Occipital lobe (tissue), 2 donors: Measurements from ENCODE around the gene FRMD5. TPM values are rescaled to one million over a fixed set of nuclear protein-coding genes. Genes with fewer than 3 reads are reported as not detected.

Source experiments
- DNase-seq: peaks from one replicate; lab custom pipeline; 2025; lab: John Stamatoyannopoulos, UW
- total RNA-seq: library from RNA; depleted of rRNA; stranded (reverse); fragments of >200 nt; gene quantifications from one replicate; pipeline ENCODE4 v1.2.3, GENCODE V29; 2014

Gene FRMD5
- total RNA-seq, 1 donor from 2014 or later: 29.2 TPM

DNA sequence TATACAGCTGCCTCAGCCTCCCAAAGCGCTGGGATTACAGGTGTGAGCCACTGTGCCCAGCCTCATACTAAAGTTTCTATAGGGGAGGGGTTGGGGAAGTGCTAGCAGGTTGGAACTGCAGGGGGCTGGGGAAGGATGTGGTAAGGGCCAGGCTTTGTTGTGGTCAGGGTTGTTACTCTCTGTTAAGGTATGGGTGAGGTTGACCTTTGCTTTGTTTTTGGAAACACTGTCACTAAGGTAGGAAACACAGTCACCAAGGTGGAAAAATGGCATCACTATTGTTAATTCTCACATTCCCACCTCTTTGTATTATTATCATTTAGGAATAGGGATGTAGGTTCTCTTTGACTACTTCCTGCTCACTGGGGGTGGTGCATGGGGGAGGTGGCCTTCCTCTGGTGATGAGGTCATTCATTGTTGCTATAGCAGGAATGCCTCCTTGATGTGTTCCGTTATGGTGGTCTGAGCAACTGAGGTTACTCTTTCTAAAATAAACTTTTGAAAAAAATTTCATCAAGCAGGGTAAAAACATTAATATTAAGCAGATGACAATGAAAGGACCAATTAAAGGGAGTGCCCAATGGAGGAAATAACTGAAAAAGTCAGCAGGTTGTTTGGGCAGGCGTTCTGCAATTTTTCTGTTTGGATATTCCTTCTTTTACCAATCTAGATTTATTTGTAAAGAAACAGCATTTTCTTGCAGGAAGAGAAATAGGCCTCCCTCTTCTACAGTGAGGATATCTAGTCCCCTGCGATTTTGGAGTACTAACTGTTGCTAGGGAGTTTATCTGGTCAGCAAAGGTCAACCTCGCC lies 217.8 kb downstream of the FRMD5 start:
- no peak for DNase-seq

DNA sequence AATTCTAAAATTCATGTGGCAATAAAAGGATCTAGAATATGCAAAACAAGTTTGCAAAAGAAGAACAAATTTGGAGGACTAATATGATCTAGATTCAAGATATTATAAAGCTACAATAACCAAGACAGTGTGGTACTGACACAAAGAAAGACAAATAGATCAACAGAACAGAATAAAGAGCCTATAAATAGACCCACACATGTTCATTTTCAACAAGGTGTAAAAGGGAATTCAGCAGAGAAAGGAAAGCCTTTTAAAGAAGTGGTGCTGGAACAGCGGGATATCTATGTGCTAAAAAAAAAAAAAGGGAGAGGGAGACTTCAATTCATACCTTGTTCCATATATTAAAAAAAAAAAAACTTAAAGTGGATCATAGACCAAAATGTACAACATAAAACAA lies 219.3 kb downstream of the FRMD5 start:
- DNase-seq: no peak

DNA sequence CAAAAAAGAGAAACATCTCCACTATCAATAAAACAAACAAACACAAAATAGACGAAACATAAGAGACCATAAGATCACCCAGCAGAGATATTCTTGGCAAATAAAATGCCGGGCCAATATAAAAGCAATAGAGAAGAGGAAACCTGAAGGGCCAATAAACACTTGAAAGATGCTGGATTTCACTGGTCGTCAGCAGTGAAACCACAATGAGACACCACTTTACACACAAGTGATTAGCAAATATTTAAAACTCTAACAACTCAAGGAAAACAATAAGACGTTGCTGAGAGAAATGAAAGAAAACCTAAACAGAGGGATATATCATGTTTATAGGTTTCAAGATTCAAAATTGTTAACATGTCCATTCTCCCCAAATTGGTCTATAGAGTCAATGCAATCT lies 219.7 kb downstream of the FRMD5 start:
- DNase-seq: no peak

DNA sequence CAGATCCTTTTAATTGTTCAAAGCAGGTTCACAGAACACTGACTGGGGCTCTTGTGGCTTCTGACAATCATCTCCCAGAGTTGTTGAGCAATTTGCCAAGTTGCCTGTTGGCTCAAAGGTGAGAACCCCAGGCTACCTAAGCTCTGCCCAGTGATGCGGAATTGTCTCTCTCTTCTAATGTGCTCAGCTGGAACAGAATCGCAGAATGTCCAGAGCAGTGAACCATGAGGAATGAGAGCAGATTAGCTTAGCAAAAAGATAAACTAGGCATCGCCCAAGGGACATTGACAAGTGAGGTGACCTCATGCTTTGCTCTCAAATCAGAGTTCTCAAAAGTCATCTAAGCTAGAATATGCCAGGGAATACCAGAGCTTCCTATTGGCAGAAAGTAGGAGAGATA lies 220.2 kb downstream of the FRMD5 start:
- DNase-seq: no peak

DNA sequence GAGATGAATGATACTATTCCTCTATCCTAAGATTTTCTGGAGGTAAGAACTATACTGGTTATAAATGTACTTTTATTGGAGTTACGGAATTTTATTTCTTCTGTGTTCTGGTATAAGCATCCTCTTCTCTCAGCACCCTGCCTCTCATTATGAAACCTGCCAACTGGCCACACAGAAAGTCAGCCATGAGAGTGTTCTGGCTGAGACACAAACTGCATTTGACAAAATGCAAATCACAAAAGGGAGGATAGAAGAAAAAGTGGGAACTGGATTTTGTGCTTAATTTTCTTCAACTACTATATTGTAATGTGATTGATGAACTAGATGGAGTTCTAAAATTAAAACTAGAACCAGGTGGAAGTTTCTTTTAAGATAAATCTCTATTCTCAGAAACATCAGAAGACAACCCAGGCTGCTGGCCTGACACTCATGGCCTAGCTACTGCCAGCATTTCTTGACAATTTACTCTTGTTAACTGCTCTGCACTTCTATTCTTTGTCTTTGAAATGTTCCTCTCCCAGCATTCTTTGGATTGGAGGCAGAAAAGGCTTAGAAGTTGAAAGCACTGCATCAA lies 225.2 kb downstream of the FRMD5 start:
- no peak for DNase-seq

DNA sequence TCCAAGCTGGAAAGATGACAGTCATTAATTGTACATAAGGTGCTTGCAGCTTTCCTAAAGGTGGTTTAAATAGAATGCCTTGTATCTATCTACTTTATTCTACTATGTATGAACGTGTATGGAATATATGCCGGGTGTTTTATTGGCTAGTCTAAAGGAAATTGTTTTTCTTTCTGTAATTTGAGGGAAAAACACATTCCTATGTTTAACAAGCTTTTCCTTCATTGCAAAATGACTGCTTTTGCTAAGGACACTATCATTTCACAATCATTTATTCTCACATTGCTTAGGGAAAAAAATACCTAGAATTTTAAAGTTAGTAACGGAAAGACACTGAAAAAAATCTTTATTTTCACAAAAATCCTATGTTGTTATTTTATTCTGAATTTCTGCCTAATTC lies 226.5 kb downstream of the FRMD5 start:
- no peak for DNase-seq

DNA sequence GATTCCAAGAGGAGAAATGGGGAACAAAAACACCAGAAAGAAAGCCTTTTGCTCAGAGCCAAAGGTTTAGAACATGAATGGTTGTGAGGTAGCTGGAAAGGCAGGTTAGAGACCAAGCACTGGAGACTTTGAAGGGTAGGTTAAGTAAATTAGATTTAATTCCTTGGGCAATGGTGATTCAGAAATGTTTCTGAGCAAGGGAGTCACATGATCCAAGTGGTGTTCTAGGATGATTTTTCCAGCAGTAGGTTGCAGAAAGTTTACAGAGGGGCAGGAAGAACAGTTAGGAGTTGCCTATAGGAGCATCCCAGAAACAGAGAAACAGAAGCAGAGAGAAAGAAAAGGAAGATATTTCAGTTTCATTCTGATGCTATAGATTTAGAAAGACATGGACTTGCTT lies 228.4 kb downstream of the FRMD5 start:
- no peak for DNase-seq

DNA sequence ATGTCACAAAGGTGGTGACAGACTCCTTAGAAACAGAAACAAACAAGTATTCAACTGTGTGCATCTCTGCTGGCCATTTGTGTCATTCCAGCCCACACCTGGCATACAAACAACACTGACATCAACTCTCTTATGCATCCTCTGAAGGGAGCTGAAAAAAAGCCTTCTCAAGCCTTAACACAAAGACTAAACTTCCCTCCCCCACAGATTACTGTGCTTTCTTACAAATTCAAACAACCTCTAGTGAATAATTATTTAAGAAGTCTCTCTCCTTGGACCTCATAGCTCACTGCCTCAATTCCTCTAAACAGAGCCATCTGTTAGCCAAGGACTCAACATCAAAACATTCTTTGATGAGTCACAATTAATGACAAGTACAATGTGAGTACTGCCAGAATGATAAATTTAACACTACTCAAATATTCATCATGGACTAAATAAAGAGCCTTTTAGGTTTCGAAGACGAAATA lies 236.2 kb downstream of the FRMD5 start:
- DNase-seq: no peak

DNA sequence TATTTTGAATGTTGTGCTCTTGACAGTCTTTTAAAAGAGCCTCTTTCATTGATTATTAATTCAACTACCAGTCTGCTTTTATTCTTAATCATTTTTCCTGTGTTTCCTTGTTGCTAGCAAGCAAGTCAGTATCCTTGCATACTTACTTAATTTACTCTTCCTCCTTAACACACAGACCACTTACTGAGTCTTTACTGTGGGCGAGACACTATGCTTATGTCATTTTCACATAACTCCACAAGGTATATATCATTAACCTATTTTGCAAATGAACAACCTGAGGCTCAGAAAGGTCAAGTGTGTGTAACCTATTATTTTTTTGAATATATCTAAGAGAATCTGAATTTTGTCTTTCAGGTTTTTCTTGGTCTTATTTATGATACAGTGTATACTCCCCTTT lies 237.3 kb downstream of the FRMD5 start:
- no peak for DNase-seq

DNA sequence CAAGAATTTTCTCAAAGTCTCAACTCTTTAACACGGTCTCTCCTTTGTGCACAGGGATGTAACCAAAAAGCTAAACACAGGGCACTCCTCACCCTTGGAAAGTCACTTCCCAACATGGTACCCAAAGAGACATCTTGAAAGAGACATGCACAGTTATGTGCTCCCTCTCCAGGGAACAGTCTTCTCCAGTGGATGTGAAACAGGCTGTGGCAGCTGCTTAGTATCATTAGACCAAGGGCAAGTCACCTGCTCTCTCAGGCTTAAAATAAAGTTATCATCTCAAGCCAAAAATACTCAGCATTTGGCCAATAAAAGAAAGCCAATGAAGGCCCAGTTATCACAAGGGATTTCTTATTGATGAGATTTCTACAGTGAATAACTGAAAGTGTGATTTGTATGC lies 239.9 kb downstream of the FRMD5 start:
- DNase-seq: no peak

DNA sequence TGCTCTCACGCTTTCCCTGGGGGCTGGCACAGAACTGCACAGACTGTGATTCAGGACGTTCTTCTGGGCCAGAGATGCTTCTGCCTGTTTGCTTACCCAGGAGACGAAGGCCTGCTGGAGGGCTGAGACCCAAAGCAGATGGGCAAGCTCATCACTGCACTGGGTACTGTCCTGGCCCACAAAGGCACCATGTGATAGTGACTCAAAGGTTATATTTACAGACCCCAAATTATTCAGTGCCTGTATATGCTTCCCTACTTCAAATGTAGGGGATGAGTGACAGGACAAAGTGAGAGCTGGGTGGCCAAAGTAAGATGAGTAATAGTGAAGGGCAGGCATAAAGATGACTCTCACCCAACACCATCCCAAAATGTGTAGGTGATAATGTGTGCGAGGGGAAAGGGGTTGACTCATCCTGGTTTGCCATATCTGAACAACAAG lies 240.9 kb downstream of the FRMD5 start:
- peak; percentile 57 for DNase-seq

DNA sequence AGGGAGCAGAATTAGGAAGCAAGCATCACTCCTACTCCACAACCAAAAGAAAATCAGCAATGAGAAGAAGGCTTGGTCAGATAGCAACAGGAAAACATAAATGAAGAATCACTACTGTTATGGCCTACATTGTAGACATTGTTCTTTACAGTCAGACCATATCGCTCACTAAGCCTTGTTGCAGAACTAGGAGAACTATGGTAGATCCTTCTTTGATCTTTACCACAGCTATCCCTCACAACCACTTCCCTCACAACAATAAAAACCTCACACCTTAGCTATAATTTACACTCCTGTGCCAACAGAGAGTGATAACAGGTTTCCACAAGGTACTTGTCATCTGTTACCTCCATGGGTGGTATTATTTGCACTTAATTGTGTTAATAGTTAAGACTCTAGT lies 241.7 kb downstream of the FRMD5 start:
- DNase-seq: no peak

DNA sequence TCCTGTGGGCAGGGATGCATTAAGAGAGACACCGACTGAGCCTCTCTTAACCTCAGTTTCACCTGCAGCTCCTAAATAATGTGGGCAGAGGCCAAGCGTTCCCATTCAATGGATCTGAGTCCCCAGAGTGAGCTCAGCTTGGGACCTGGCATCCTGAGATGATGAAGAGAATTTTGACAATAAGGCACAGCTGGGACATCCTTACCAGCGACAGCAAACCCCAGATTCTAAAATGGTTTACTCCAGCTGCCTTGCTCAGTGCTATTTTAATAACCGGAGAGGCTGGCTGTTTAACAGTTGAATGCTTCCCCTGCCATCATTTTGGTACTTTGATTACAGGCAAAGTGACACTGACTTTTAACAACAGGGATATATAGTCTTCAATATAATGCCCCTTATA lies 244.5 kb downstream of the FRMD5 start:
- DNase-seq: no peak

DNA sequence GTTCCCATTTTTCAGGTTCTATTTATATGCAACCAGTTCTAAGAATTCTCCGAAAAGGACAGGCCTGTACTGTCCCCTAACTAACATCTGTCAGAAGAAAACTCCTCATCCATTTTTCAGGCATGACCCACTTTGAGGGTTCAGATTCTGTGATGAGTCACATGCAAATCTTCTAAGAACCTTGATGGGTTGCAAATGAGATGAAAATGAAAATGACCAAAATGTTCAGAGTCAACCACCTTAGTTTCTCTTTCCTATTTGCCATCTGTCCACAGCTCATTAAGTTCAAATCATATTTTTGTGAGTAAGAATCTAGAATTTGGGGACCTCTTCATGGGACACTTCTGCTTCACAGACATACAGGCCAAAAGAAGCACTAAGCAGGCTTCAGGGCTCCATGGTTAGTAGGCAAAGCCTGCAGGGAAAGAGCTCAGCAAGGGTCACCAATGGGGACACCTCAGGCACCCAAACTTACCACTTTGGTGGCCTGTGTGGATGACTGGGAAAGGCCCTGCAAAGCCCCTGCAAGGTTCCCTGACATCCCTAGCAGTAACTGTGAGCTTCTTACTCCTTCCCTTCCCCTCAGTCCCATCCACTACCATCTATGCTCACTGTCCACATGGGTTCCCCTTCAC lies 246.3 kb downstream of the FRMD5 start:
- DNase-seq: no peak

DNA sequence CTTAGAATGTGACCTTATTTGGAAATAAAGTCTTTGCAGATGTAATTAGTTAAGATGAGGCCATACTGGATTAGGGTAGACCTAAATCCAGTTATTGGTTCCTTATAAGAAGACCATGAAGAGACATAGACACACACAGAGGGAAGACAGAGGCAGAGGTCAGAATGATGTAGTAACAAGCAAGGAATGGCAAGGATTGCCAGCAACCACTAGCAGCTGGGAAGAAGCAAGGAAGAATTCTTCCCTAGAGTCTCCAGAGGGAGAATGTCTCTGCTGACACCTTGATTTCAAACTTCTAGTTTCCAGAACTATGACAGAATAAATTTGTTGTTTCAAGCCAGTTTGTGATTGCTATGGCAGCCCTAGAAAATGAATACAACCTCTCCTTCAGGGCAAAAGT lies 251.6 kb downstream of the FRMD5 start:
- DNase-seq: no peak

DNA sequence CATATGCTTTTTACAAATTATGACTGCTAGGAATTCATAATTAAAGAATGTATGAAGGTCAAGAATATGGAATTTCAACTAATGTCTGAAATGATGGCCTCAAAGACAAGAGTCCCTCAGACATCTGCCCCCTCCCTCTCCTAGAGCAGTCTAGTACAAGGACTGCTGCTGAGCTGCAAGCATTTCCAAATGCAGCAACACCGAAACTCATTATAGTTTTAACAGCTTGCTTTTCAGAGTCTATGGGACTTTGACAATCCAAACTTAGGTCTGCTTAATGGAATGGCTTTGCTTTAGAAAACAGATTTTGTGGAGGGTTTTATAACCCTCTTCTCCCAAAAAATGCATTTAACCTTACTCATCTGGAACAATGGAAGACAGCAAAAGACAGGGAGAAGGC lies 252.9 kb downstream of the FRMD5 start:
- no peak for DNase-seq

DNA sequence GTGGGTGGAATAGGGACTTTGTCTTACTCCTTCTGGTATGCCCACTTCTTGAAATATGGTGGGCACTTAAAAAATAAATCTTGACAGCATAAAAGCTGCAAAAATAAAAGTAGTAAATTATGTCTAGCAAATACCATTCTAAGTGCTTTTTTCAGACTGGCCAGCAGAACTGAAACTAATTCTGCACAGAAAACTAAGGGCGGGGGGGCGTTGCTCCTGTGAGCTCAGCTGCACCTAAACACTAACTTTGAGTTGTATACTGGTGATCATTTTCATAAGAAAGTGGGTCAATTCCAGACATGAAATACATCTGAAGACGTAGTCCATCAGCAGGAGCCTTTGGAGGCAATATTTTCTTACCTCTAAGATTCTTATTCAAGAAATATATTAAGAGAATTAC lies 253.5 kb downstream of the FRMD5 start:
- no peak for DNase-seq

DNA sequence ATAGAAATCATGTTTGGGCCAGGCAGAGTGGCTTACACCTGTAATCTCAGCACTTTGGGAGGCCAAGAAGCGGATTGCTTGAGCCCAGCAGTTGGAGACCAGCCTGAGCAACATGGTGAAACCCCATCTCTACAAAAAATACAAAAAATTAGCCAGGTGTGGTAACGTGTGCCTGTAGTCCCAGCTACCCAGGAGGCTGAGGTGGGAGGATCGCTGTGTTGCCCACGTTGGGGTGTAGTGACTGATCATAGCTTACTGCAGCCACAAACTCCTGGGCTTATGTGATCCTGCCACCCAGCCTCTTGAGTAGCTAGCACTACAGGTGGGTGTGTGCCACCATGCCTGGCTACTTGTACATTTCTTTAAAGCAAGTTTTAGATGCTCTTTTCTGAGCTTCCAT lies 254.0 kb downstream of the FRMD5 start:
- no peak for DNase-seq

DNA sequence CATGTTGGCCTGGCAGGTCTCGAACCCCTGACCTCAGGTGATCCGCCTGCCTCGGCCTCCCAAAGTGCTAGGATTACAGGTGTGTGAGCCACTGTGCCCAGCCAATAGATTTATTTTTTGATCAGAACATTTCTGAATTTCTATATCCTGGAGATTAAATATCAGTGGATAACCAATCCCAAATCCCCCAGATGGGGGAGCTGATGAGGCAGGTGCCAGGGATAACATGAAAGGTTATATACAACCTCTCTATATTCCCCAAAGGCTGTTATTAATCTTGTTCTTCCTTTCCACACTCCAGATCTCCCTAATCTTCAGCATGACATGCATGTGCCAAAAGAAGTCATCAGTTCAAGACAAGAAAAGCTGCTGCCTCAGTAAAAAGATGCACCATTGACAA lies 256.0 kb downstream of the FRMD5 start:
- no peak for DNase-seq

DNA sequence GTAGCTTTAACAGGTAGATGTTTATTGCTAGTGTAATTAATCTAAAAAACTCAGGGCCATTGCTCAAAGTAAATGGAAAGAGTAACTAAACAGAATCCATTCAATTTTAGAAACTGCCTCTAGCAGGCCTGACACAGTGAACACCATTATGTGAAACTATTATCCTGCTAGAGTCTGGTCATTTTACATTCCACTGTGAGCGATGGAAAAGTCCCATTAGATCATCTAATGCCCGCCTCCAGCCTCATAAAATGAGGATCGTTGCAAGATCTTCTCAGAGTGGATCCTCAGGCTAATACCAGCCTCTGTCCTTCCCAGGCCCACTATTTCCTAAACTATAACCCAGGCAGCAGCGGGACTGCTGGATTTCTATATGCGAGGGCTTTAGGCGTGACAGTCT lies 260.6 kb downstream of the FRMD5 start:
- no peak for DNase-seq

DNA sequence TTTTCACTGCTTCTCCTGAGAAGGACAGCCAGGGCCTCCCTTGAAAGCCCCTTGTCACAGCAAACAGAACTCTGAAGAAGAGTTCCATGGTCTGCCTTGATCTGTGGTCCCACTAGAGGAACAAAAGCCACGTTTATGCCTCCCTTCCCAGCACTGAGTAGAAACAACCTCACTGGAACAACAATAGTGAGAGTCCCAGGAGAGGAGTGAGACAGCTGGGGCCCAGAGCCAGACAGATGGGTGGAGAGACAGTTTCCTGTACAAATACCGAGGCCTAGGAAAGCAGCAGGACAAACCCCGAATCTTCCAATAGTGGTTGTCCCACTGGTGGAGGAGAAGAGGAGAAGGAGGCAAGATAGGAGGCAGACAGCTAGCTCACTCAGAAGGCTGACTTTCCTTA lies 262.2 kb downstream of the FRMD5 start:
- no peak for DNase-seq

DNA sequence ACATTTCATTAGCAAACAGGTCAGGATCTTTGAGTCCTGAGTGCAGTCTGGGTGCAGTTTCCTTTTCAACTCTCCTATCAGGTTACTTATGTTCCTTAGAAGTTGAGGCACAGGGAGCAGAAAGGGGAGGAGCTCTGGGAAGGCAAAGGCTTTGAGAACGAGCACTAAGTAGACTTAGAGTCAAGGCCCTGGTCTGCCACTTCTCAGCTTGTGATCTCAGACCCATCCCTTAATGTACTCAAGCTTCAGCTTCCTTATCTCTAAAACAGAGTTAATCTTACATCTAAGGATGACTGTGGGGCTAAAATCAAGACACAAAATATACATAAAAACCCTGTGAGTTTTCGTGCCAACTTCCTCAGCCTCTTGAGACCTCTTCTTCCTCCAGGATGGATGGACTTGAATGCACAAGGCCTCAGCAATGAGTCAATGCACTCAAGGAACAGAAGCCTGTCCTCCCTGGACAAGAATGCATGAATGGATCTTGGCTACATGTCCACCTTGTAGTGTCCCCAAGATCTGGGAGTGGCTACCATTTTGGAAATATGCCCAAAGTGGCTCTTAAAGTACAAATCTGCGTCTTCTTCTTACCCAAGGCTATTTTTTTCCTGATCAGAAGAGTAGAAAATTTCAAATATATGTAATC lies 263.2 kb downstream of the FRMD5 start:
- no peak for DNase-seq
